Measurements from ENCODE around the gene ULK2.

ULK2 gene

DNA sequence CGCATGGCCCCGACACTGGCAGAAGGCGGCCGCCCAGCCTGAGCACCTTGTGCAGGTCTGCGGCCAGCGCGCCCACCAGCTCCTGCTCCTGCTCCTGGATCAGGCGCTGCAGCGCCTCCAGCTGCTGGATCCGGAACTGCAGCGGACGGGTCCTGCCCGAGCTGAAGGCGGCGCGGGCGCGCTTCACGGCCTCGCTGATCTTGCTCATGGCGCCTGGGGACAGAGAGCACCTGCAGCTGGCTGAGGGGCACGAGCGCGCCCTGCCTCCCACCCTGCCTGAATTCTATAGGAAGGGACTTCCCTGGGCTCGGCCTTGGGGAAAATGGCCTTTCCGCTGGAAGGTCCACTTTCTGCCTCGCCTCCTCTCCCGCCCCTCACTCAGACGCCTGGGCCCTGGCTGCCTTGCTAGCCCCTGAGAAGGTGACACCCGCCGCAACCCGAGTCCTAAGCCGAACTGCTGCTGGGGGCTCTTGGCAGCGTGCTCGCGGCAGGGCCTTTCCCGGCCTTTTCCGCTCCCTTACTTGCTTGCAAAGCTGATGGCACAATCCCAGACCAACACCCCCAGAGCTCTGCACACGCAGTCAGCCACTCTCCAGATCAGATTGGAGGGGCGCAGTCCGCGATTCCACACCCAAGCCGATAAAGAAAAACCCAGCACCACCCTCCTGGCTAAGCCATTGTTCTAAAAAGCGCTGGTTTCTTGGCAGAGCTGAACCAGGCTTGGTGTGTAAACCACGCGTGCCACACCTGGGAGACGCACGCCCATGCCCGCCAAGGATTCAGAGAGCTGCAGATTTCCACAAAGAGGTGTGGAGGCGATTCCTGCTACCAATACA is 122.6 kb downstream of the ULK2 start:
- DNase-seq, result peak; percentile 66 to 84

GRCh38 chr17:19744492-19744891 is 123.2 kb downstream of the ULK2 start:
- DNase-seq, result no peak

DNA sequence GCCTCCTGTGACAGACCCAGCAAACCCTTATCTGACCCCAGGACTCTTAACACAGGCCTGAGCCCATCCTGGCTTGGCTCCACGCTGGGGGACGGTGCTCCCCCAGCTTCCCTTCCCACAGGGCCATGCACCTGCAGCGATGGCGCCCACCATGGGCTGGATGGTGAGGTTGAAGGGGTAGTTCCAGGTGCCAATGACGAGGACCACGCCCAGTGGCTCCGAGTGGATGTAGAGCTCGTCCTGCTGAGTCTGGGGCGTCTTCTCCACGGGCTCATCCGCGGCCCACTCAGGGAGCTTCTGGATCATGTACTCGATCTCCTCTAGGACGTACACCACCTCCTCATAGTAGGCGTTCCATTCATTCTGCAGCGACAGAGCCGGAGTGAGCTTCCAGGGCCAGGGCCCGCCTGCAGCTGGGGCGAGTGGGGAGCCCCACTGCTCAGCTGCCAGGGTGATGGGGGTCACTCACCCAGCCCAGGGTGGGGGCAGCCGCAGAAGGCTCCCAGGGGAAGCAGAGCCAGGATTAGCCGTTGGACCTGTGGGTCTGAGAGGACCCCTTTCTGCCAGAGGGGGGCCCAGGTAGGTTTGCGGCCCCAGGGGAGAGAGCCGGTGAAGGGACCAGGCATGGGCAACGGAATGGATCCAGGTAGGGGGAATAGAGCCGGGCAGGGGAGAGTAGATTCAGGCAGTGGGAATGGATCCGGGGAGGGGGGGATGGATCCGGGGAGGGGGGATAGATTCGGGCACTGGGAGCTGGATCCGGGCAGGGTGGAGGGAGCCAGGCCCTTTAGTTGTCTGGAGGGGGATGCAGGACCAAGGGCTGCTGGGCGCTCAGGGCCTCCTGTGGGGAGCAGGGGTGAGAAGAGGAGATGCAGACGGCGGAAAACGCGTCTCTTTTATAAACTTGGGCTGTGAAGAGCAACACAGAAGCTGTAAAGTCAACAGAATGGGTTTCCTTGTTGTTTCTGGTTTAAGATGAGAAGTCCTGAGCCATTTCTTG is 124.3 kb downstream of the ULK2 start:
- no peak for DNase-seq

GRCh38 chr17:19742495-19742894 is 125.2 kb downstream of the ULK2 start:
- no peak for DNase-seq

DNA sequence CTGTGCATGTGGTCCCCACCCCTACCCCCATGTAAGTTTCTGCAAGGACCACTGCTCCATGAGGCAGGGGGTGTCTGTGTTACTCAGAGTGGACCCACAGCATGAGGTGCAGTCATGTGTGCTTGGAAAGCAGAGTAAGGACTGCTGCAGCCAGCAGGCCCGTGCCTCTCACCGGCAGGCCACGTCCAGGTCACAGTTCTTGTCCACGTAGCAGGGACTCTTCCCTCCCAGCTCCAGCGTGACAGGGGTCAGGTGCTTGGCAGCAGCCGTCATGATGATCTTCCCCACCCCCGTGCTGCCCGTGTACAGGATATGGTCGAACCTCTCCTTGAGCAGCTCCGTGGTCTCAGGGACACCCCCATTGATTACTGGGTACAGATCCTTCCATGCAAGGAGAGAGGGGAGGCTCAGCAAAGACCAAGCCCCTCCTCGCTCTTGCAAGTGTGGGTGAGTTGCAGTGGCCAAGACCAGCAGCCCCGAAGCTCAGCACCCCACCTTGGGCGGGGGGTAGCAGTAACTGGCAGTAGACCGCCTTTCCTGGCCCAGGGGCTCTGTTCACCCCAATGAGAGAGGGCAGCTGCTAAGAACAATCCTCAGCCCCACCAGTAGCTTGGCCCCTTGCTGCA is 125.8 kb downstream of the ULK2 start:
- DNase-seq, result no peak

GRCh38 chr17:19740933-19741332 is 126.8 kb downstream of the ULK2 start:
- DNase-seq, result no peak

DNA sequence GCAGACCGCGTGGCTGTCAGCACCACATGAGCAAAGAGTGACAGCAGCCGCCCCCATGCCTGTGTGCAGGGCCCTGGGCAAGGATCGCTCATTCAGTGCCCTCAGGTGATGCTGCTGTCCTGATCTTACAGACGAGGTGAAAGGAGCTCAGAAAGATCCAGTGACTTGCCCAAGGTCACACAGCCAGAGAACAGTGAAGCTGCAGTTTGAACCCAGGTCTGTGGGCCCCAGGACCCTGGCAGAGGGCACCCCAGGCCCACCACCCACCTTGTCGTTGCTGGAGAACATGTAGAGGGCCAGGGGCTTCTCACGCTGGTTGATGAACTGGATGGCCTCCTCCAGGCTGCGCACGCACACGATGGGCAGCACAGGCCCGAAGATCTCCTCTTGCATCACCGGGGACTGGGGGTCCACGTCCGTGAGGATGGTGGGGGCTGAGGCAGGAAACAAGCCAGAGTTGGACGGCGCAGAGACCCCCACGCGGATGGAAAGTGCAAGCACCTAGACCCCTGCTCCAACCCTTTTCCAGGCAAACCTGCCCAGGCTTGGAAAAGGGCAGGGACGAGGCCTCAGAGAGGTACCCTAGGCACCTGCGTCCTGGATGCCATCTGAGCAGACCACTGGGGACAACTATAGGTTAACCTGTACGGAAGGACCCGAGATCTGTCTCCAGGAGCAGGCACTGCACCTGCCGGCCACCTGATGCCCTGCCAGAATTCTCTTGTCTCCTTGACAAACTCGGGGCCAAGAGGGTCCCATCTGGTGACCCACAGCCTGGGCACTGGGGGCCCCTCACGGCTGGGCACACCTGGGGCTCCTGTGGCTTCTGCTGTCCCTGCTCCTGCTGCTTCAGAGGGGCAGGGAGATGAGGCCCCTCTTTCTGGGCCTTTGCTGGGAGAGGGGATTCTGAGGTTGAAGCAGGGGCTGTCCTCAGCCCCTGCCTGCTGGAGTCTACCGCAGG is 128.2 kb downstream of the ULK2 start:
- DNase-seq, result no peak

DNA sequence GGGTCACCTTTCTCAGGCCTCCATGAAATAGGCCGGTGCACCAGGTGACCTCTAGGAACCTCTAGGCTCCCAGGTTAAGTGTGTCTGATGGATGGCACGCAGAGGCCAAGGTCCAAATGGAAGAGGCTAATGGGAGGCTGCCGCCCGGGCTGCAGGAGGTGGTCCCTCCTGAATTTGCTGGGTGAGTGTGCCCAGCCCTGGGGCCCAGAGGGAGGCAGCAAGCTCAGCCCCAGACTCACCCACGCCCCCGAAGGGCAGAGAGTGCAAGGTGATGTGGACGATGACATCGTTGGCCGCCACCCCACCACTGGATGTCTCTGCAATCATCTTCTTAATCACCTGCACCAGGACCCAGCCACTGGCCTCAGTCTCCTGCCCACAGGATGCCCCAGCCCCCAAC is 129.0 kb downstream of the ULK2 start:
- DNase-seq, result no peak

GRCh38 chr17:19738073-19738449 is 129.7 kb downstream of the ULK2 start:
- no peak for DNase-seq

DNA sequence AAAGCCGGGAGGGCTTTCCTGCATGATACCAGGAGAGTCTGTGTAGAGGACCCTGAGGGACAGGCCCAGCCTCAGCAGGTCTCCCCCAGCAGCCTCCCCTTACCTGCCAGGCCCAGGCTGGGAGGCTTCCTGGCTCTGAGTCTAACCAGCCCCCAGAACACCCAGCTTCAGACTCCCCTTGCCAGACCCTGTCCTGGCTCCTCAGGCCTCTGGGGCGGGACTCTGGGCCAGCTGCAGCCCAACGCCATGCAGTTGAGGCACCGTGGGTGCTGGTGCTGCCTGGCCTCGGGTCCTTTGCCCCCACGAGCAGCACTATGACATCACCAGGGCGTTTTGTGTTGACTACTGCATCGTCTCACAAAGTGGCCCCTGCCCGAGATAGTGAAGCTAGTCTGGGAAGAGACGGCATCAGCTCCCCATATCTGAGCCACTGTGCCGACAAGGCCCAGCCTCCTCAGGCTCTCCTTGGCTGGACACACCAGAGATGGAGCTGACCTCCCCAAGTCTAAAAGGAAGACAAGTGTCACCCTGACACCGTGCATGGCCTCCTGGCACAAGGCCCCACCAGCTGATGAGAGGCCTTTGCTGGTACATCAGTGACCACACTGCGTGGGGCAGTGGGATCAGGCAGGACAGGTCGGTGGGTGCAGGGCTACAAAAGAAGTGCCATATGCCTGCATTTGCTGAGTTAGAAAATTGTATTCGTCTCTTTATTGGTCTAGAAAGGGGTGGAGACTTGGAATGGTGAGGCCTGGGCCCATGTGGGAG is 130.2 kb downstream of the ULK2 start:
- DNase-seq, result no peak

- DNase-seq, result no peak
Observed at GRCh38 chr17:19736071-19736470, 131.7 kb downstream of the ULK2 start.

DNA sequence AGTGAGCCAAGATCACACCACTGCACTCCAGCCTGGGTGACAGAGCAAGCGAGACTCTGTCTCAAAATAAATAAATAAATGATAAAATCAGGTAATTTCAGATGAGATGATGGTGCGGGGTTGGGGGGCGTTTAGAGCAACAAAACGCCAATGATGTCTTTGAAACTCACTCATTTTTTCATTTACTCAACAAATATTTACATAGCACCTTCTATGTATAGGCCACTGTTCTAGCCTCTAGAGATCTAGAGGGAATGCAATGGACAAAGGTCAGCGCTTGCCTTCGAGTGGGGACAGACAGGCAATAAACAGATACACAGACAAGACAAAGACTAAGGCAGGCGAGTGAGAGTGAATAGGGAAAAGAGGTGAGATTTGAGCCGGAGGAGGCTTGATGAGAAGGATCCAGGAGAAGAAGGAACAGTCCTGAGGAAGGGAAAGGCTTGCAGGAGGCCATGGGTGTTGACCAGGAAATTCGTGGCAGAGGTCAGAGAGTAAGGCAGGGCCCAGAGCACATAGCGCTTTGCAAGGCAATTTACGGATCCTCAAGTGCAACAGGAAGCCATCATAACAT is 133.7 kb downstream of the ULK2 start:
- DNase-seq, result no peak

DNA sequence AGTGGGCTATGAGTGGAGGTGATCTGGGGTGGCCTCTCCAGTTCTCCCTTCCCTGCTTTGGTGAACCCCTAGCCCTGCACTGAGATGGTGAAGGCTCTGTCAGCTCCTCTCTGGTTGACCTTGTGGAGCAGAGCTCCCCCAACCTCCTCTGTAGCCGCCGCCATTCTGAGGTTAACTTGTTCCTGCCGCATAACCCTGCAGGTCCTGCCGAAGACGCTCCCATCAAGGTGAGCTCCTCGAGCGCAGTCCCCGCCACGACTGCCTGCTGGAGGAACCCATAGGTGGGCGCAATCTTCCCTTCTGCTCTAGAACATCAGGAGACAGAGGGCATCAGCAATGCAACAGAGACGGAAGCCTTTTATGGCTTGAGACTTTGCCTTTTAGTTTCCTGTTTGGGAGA is 136.1 kb downstream of the ULK2 start:
- no peak for DNase-seq

DNA sequence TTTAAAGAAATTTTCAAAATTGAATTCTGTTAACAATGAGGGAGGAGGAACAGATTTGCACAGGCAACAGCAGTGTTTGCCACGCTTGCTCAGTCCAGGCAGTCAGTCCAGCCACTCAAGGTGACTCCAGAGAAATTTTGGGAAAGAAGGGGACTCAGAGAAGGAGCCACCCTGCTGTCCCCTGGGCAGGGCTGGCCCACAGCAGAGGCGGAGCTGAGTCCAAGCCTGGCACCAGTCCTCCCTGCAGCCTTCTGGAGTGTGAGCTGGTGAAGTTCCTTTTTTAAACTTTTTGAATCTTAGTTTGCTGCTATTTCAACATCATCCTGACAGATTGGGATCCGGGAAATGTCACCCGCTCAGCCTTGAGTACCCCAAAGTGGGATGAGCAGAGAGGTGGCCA is 136.9 kb downstream of the ULK2 start:
- DNase-seq, result no peak

DNA sequence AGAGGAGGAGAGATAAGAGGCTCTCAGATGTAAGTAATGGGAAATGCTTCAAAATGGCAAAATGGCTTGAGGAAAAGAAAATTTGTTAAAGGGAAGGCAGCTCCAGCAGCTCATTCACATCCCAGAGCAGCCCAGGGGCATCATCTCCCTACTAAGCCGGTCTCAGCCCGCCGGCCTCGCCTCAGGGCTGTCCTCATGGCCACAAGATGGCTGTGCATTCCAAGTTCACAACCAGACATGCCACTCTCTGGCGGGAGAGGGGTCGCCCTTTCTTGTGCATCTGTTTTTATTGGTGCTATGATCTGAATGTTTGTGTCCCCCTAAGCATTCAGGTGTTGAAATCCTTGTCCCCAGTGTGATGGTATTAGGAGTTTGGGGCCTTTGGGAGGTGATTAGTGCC is 137.8 kb downstream of the ULK2 start:
- DNase-seq, result no peak

DNA sequence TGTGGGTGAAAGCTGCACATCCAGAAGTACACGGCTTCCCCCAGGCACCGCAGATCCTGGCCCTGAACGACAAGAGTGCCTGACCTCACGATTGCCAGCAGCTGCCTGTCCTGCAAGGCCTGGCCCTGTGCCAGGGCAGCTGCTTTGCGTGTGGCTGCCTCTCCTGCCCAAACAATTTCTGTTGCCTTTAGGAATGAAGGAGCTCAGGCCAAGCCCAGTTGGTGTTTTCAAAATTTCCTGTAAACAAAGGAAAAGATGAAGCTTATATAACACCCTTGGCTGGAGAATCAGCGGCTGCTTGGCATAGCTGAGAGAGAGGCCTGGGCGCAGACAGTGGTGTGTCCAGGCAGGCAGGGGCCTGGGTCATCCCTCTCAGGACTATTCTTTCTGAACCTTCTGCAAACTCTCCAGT is 139.6 kb downstream of the ULK2 start:
- DNase-seq, result no peak

GRCh38 chr17:19727501-19728078 is 140.1 kb downstream of the ULK2 start:
- DNase-seq, result no peak

DNA sequence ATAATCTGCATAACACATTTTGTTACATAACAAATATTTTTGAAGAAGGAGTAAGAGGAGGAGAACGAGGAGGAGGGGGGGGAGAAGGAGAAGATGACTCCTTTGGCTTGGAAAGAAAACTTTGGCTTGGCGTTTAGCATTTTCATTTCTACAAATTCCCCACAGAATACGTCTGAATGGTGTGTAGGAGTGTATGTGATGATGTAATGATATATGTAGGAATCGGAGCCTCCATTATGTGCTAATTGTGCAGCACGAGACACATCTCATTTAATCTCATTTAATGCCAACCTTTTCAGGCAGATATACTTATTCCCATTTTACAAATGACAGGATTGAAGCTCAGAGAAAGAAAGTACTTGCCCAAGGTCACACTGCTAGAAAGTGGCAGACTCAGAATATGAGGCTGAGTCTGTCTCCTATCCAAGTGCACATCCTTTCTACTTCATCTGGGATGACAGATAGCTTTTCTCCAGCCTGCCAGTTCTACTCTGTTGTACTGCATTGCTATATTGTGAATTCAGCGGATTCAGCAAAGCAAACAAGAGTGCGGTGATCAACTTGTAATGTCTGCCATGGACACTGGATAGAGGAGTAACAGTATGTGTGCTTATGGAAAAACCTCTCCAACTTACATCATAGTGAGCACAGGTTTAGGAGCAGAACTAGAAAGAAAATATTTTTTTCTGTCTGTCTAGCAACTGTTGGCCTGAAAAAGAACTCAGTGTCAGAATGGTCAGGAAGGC is 140.9 kb downstream of the ULK2 start:
- no peak for DNase-seq

GRCh38 chr17:19725486-19725885 is 142.2 kb downstream of the ULK2 start:
- DNase-seq, result no peak
